ENCODE data around the gene NT5M. TPM values are rescaled to one million over a fixed set of nuclear protein-coding genes. Genes with fewer than 3 reads are reported as not detected.
"Not testable (repeated sequence)": the region's sequence is repeated elsewhere in the genome, so short reads cannot be mapped to it uniquely, and the experiment has no call there.

Gene NT5M
- total RNA-seq, 1 donor: 0.36 TPM

DNA sequence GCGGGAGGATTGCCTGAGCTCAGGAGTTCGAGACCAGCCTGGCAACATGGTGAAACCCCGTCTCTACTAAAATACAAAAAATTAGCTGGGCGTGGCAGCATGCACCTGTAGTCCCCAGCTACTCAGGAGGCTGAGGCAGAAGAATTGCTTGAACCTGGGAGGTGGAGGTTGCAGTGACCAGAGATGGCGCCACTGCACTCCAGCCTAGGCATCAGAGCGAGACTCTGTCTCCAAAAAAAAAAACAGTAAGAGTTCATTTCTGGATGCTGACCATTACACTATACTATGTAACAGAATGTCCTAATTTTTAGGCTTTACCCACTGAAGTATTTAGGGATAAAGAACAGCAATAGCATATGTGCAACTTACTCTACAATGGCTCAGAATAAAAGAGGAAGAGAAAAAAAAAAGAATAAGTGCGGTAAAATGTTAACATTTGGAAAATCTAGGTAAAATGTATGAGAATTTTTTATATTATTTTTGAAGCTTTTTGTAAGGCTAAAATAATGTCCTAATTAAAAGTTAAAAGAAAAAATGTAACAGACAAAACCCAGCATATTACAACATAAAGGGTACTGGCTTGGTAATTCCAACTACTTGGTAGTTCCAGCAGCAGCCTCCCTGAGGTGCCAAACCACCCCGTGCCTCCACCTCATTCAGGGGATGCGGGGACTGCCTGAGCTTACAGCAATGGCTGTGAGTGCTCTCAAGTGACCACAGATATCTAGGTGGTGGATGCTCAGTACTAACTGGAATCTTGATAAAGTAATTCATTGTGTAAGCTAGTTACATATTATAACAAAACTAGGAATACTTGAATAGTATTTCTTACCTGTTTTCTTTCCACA lies 33.0 kb upstream of the NT5M start:
- H3K4me1 ChIP-seq (ENCODE audit: insufficient read depth, low read length): no peaks in the 10 kb centered on the region
- H3K9me3 ChIP-seq (ENCODE audit: low read depth, low read length): no peaks in the 10 kb centered on the region
- no peak overlapping the region for H3K4me3 ChIP-seq (ENCODE audit: insufficient read depth, low read length)
- H3K79me2 ChIP-seq (ENCODE audit: insufficient read depth, low read length): peaks cover 31% of the 10 kb centered on the region
- no peak overlapping the region for H3K27ac ChIP-seq (ENCODE audit: low read depth, low read length)
- H3K4me2 ChIP-seq (ENCODE audit: insufficient read depth, low read length): no peak overlapping the region
- H3K27me3 ChIP-seq (ENCODE audit: insufficient read depth, low read length): no peaks in the 10 kb centered on the region
- TF ChIP-seq CTCF (IDR thresholded peaks at IDR 0.05; ENCODE audit: extremely low read depth, low read depth, low read length): peak; percentile 26
- H2AFZ ChIP-seq (ENCODE audit: low read length): no peak overlapping the region
- DNase-seq (ENCODE audit: insufficient read length, low spot score, missing footprints): no peak
- H3K36me3 ChIP-seq (ENCODE audit: insufficient read depth, low read length): peaks cover 62% of the 10 kb centered on the region
- peaks cover 12% of the 10 kb centered on the region for H4K20me1 ChIP-seq (ENCODE audit: insufficient read depth, low read length)

- Histone ChIP-seq H3K27me3 (ENCODE audit: insufficient read depth, low read length) (no peaks in the 10 kb centered on the region), H3K4me2 (ENCODE audit: insufficient read depth, low read length) (no peak overlapping the region), H3K79me2 (ENCODE audit: insufficient read depth, low read length) (peaks cover 81% of the 10 kb centered on the region), H4K20me1 (ENCODE audit: insufficient read depth, low read length) (peaks cover 45% of the 10 kb centered on the region), H3K4me1 (ENCODE audit: insufficient read depth, low read length) (peaks cover 10% of the 10 kb centered on the region), H3K9me3 (ENCODE audit: low read depth, low read length) (no peaks in the 10 kb centered on the region), H3K27ac (ENCODE audit: low read depth, low read length) (no peak overlapping the region), H3K36me3 (ENCODE audit: insufficient read depth, low read length) (peaks cover 30% of the 10 kb centered on the region), H3K4me3 (ENCODE audit: insufficient read depth, low read length) (no peak overlapping the region), H2AFZ (ENCODE audit: low read length) (no peak overlapping the region)
- no peak for TF ChIP-seq CTCF (IDR thresholded peaks at IDR 0.05; ENCODE audit: extremely low read depth, low read depth, low read length)
- no peak for DNase-seq (ENCODE audit: insufficient read length, low spot score, missing footprints)
These were observed 27.2 kb upstream of the NT5M start for GRCh38 chr17:17275971-17276370.

- not testable (repeated sequence) for H3K4me2 ChIP-seq (ENCODE audit: insufficient read depth, low read length); H3K27ac ChIP-seq (ENCODE audit: low read depth, low read length); H3K9me3 ChIP-seq (ENCODE audit: low read depth, low read length); H3K4me3 ChIP-seq (ENCODE audit: insufficient read depth, low read length); DNase-seq (ENCODE audit: insufficient read length, low spot score, missing footprints); H3K27me3 ChIP-seq (ENCODE audit: insufficient read depth, low read length); H2AFZ ChIP-seq (ENCODE audit: low read length)
- Histone ChIP-seq H4K20me1 (ENCODE audit: insufficient read depth, low read length) (peaks cover 45% of the 10 kb centered on the region), H3K79me2 (ENCODE audit: insufficient read depth, low read length) (peaks cover 75% of the 10 kb centered on the region), H3K36me3 (ENCODE audit: insufficient read depth, low read length) (peaks cover 24% of the 10 kb centered on the region), H3K4me1 (ENCODE audit: insufficient read depth, low read length) (peaks cover 15% of the 10 kb centered on the region)
These were observed 25.7 kb upstream of the NT5M start for GRCh38 chr17:17277431-17277830.

GRCh38 chr17:17279316-17279715 lies 23.9 kb upstream of the NT5M start:
- Histone ChIP-seq H3K27ac (ENCODE audit: low read depth, low read length) (peak overlapping the region; percentile 79), H4K20me1 (ENCODE audit: insufficient read depth, low read length) (peaks cover 38% of the 10 kb centered on the region), H3K79me2 (ENCODE audit: insufficient read depth, low read length) (peaks cover 57% of the 10 kb centered on the region)

More at GRCh38 chr17:17279316-17279715, 23.9 kb upstream of the NT5M start:
- Histone ChIP-seq H3K27me3 (ENCODE audit: insufficient read depth, low read length) (no peaks in the 10 kb centered on the region), H3K9me3 (ENCODE audit: low read depth, low read length) (no peaks in the 10 kb centered on the region), H3K4me1 (ENCODE audit: insufficient read depth, low read length) (peaks cover 15% of the 10 kb centered on the region), H3K4me2 (ENCODE audit: insufficient read depth, low read length) (peak overlapping the region; percentile 97), H3K4me3 (ENCODE audit: insufficient read depth, low read length) (peak overlapping the region; percentile 98), H3K36me3 (ENCODE audit: insufficient read depth, low read length) (peaks cover 11% of the 10 kb centered on the region), H2AFZ (ENCODE audit: low read length) (no peak overlapping the region)
- TF ChIP-seq CTCF (IDR thresholded peaks at IDR 0.05; ENCODE audit: extremely low read depth, low read depth, low read length): no peak
- DNase-seq (ENCODE audit: insufficient read length, low spot score, missing footprints): no peak
